ENCODE results near the gene RUNX3. TPM values are rescaled to one million over a fixed set of nuclear protein-coding genes. Genes with fewer than 3 reads are reported as not detected.

RUNX3 gene
- polyA plus RNA-seq, 1 of the 3 experiments (the other 2 are of a cell fraction), result not detected

GRCh38 chr1:24961961-24962861 lies 32.1 kb upstream of the RUNX3 start:
- Histone ChIP-seq H3K4me2 (no peak overlapping the region), H3K9me3 (no peaks in the 10 kb centered on the region), H2AFZ (ENCODE audit: low read depth) (no peak overlapping the region), H3K27me3 (ENCODE audit: insufficient read depth) (no peaks in the 10 kb centered on the region), H3K27ac (ENCODE audit: low read depth in 2 of 2, low read length in 1 of 2) (no peak overlapping the region), H3K79me2 (ENCODE audit: insufficient read depth) (no peaks in the 10 kb centered on the region), H3K36me3 (replicated peaks in 1 of 2; ENCODE audit: control insufficient read depth in 1 of 2, insufficient read depth in 2 of 2, low read length in 1 of 2) (no peaks in the 10 kb centered on the region), H4K20me1 (ENCODE audit: insufficient read depth) (no peaks in the 10 kb centered on the region), H3F3A (replicated peaks; ENCODE audit: insufficient read depth) (no peaks in the 10 kb centered on the region), H3K4me1 (ENCODE audit: control insufficient read depth in 1 of 2, insufficient read depth in 2 of 2, low read depth in 1 of 2, low read length in 1 of 2) (no peaks in the 10 kb centered on the region), H3K9me2 (no peaks in the 10 kb centered on the region), H3K4me3 (ENCODE audit: low read depth in 2 of 2, low read length in 1 of 2) (no peak overlapping the region), H3K9ac (no peak overlapping the region)
- ChIA-PET POLR2A (no interaction called here), CTCF (interaction anchor here (0.7 to 1.8 kb wide), 4 partner anchors 28 to 76 kb away, joined by 3 to 4 read pairs (median 3); no protein-coding TSS in a partner anchor)
- WGBS (ENCODE audit: low lambda C conversion rate), result 78% methylated on average over 20 of the region's 26 CpGs
- TF ChIP-seq MEF2A (IDR thresholded peaks at IDR 0.05; ENCODE audit: borderline replicate concordance, low read depth) (no peak), RFX5 (IDR thresholded peaks at IDR 0.05; ENCODE audit: low read length) (no peak), RXRA (IDR thresholded peaks at IDR 0.05; ENCODE audit: borderline replicate concordance, low read depth) (no peak), ELF1 (IDR thresholded peaks at IDR 0.05) (no peak), FOXM1 (IDR thresholded peaks at IDR 0.05; ENCODE audit: low read depth) (no peak), GABPA (IDR thresholded peaks at IDR 0.05; ENCODE audit: low read depth) (no peak), EP300 (IDR thresholded peaks at IDR 0.05; ENCODE audit: borderline replicate concordance in 1 of 2, low read depth in 1 of 2, low read length in 1 of 2) (no peak), CHD2 (IDR thresholded peaks at IDR 0.05; ENCODE audit: low read length, partially characterized antibody) (no peak), GATA2 (CRISPR knock-in tag; IDR thresholded peaks at IDR 0.05) (no peak), FOXJ3 (CRISPR knock-in tag; IDR thresholded peaks at IDR 0.05) (no peak)
- TF ChIP-seq, protein P1, sequence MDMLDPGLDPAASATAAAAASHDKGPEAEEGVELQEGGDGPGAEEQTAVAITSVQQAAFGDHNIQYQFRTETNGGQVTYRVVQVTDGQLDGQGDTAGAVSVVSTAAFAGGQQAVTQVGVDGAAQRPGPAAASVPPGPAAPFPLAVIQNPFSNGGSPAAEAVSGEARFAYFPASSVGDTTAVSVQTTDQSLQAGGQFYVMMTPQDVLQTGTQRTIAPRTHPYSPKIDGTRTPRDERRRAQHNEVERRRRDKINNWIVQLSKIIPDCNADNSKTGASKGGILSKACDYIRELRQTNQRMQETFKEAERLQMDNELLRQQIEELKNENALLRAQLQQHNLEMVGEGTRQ (IDR thresholded peaks at IDR 0.05; ENCODE audit: borderline replicate concordance, low read depth, low read length), result no peak
- TF ChIP-seq, protein P2, sequence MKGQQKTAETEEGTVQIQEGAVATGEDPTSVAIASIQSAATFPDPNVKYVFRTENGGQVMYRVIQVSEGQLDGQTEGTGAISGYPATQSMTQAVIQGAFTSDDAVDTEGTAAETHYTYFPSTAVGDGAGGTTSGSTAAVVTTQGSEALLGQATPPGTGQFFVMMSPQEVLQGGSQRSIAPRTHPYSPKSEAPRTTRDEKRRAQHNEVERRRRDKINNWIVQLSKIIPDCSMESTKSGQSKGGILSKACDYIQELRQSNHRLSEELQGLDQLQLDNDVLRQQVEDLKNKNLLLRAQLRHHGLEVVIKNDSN (IDR thresholded peaks at IDR 0.05; ENCODE audit: borderline replicate concordance, low read depth), result no peak
- DNase-seq, result no peak

GRCh38 chr1:24961334-24961733 lies 31.3 kb upstream of the RUNX3 start:
- H3K9ac ChIP-seq, result no peak overlapping the region
- H4K20me1 ChIP-seq (ENCODE audit: insufficient read depth), result no peaks in the 10 kb centered on the region
- no peaks in the 10 kb centered on the region for H3K27me3 ChIP-seq (ENCODE audit: insufficient read depth)
- no peak for DNase-seq
- H3K9me2 ChIP-seq, result no peaks in the 10 kb centered on the region
- no peaks in the 10 kb centered on the region for H3K9me3 ChIP-seq
- no peaks in the 10 kb centered on the region for H3K36me3 ChIP-seq (replicated peaks in 1 of 2; ENCODE audit: control insufficient read depth in 1 of 2, insufficient read depth in 2 of 2, low read length in 1 of 2)
- no peak overlapping the region for H3K4me2 ChIP-seq
- H3K79me2 ChIP-seq (ENCODE audit: insufficient read depth), result no peaks in the 10 kb centered on the region
- no peak overlapping the region for H3K27ac ChIP-seq (ENCODE audit: low read depth in 2 of 2, low read length in 1 of 2)
- ChIA-PET CTCF (interaction anchor here (1.0 kb wide), 1 partner anchor 63 kb away, joined by 3 read pairs; no protein-coding TSS in a partner anchor), POLR2A (interaction anchor here (0.6 kb wide), 1 partner anchor 9 kb away, joined by 3 read pairs; no protein-coding TSS in a partner anchor)
- H3K4me1 ChIP-seq (ENCODE audit: control insufficient read depth in 1 of 2, insufficient read depth in 2 of 2, low read depth in 1 of 2, low read length in 1 of 2), result no peaks in the 10 kb centered on the region
- WGBS (ENCODE audit: low lambda C conversion rate), result 57% methylated on average over 6 of the region's 7 CpGs
- no peak overlapping the region for H3K4me3 ChIP-seq (ENCODE audit: low read depth in 2 of 2, low read length in 1 of 2)
- no peak overlapping the region for H2AFZ ChIP-seq (ENCODE audit: low read depth)
- H3F3A ChIP-seq (replicated peaks; ENCODE audit: insufficient read depth), result no peaks in the 10 kb centered on the region
- TF ChIP-seq EZH2phosphoT487 (IDR thresholded peaks at IDR 0.05; ENCODE audit: borderline replicate concordance, low read depth) (no peak), RXRA (IDR thresholded peaks at IDR 0.05; ENCODE audit: borderline replicate concordance, low read depth) (no peak), GABPA (IDR thresholded peaks at IDR 0.05; ENCODE audit: low read depth) (no peak), RFX5 (IDR thresholded peaks at IDR 0.05; ENCODE audit: low read length) (no peak), FOXJ3 (CRISPR knock-in tag; IDR thresholded peaks at IDR 0.05) (no peak), GATA2 (CRISPR knock-in tag; IDR thresholded peaks at IDR 0.05) (no peak), EP300 (IDR thresholded peaks at IDR 0.05; ENCODE audit: borderline replicate concordance in 1 of 2, low read depth in 1 of 2, low read length in 1 of 2) (no peak), NFIC (IDR thresholded peaks at IDR 0.05; ENCODE audit: borderline replicate concordance) (no peak), MEF2A (IDR thresholded peaks at IDR 0.05; ENCODE audit: borderline replicate concordance, low read depth) (no peak)
- TF ChIP-seq, protein P3, sequence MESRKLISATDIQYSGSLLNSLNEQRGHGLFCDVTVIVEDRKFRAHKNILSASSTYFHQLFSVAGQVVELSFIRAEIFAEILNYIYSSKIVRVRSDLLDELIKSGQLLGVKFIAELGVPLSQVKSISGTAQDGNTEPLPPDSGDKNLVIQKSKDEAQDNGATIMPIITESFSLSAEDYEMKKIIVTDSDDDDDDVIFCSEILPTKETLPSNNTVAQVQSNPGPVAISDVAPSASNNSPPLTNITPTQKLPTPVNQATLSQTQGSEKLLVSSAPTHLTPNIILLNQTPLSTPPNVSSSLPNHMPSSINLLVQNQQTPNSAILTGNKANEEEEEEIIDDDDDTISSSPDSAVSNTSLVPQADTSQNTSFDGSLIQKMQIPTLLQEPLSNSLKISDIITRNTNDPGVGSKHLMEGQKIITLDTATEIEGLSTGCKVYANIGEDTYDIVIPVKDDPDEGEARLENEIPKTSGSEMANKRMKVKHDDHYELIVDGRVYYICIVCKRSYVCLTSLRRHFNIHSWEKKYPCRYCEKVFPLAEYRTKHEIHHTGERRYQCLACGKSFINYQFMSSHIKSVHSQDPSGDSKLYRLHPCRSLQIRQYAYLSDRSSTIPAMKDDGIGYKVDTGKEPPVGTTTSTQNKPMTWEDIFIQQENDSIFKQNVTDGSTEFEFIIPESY (IDR thresholded peaks at IDR 0.05; ENCODE audit: borderline replicate concordance, low read depth), result no peak
- TF ChIP-seq, protein P4, sequence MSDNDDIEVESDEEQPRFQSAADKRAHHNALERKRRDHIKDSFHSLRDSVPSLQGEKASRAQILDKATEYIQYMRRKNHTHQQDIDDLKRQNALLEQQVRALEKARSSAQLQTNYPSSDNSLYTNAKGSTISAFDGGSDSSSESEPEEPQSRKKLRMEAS (IDR thresholded peaks at IDR 0.05; ENCODE audit: low read depth), result no peak
- TF ChIP-seq, protein P2 (IDR thresholded peaks at IDR 0.05; ENCODE audit: borderline replicate concordance, low read depth), result no peak
